ENCODE results near the gene OSBPL3.

DNA sequence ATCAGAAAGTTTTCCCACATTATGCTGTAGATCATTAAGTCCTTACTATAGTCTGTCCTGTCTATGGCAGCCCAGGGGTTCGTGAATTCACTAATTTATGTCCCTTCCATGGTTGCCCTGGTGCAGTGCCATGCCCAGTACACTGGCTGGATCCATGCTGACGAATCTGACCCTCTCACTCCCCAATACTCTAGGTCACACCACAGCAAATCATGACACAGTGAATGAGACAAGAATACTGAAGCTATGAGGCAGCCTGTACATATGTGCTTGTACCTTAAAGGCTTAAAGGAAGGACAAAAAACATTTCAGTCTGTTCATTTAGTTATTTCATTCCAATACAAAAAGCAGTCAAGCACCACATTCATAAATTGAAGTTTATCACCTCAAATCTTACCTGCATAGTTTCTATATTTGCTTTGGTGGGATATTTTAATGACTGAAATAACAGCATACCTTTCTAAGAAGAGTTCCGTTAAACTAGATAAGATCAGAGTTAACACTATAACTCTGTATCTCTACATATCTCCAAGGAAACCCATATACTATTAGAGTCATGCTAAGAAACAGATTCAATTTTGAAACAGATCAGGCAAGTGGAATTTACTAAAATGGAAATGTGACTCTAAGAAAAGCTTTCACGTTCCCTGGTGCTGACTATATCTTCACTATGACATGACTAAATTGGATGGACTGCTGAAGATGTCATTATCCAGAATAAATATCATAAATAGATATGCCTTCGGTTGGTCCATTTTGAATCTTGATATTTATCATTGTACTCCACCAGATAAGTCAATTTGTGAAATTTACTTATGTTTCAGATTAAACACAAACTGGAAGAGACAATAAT, 36.7 kb downstream of the OSBPL3 start:
- TF ChIP-seq, protein P1, sequence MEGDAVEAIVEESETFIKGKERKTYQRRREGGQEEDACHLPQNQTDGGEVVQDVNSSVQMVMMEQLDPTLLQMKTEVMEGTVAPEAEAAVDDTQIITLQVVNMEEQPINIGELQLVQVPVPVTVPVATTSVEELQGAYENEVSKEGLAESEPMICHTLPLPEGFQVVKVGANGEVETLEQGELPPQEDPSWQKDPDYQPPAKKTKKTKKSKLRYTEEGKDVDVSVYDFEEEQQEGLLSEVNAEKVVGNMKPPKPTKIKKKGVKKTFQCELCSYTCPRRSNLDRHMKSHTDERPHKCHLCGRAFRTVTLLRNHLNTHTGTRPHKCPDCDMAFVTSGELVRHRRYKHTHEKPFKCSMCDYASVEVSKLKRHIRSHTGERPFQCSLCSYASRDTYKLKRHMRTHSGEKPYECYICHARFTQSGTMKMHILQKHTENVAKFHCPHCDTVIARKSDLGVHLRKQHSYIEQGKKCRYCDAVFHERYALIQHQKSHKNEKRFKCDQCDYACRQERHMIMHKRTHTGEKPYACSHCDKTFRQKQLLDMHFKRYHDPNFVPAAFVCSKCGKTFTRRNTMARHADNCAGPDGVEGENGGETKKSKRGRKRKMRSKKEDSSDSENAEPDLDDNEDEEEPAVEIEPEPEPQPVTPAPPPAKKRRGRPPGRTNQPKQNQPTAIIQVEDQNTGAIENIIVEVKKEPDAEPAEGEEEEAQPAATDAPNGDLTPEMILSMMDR (IDR thresholded peaks at IDR 0.05) = no peak
- TF ChIP-seq EZH2 (IDR thresholded peaks at IDR 0.05) = no peak

Measured in neural progenitor cell (in vitro differentiated cells).